Immature natural killer cell (primary cell): ENCODE data around the gene MAGED4. TPM values are rescaled to one million over a fixed set of nuclear protein-coding genes. Genes with fewer than 3 reads are reported as not detected.

Source experiments
- DNase-seq, 3 donors: peaks; one replicate each; pipeline ENCODE4 v3.0.0; 2022; ENCODE audit warnings: mixed read lengths in 1 of 3
- H3K27ac Mint-ChIP-seq, 6 donors: one replicate each; pipeline ENCODE4 v1.8.0; 2020; ENCODE audit warnings: mixed read lengths in 6 of 6, mild to moderate bottlenecking in 5 of 6, inconsistent platforms in 4 of 6, moderate library complexity in 3 of 6
- H3K27me3 Mint-ChIP-seq, 3 donors: one replicate each; pipeline ENCODE4 v1.8.0; 2020 to 2021; ENCODE audit warnings: low read depth in 3 of 3, mild to moderate bottlenecking in 3 of 3, mixed read lengths in 3 of 3, moderate library complexity in 3 of 3, inconsistent platforms in 1 of 3
- H3K36me3 Mint-ChIP-seq, 3 donors: one replicate each; pipeline ENCODE4 v1.8.0; 2020; ENCODE audit warnings: mixed read lengths in 3 of 3, inconsistent platforms in 2 of 3, mild to moderate bottlenecking in 2 of 3
- H3K4me1 Mint-ChIP-seq, 2 donors: one replicate each; pipeline ENCODE4 v1.8.0; 2020; ENCODE audit warnings: inconsistent platforms in 2 of 2, mild to moderate bottlenecking in 2 of 2, mixed read lengths in 2 of 2, moderate library complexity in 1 of 2
- H3K4me3 Mint-ChIP-seq, 5 donors: one replicate each; pipeline ENCODE4 v1.8.0; 2020; ENCODE audit warnings: mild to moderate bottlenecking in 5 of 5, mixed read lengths in 5 of 5, inconsistent platforms in 3 of 5, moderate library complexity in 3 of 5
- H3K9me3 Mint-ChIP-seq, 6 donors: one replicate each; pipeline ENCODE4 v1.8.0; 2020; ENCODE audit warnings: mild to moderate bottlenecking in 6 of 6, mixed read lengths in 6 of 6, inconsistent platforms in 4 of 6, moderate library complexity in 3 of 6
- polyA plus RNA-seq, 3 donors: library from polyadenylated mRNA; unstranded; fragments of 300-500 nt; fragmentation: Illumina TruSeq; gene quantifications; one replicate each; pipeline ENCODE4 v1.2.3, GENCODE V29; 2021

Gene MAGED4
- polyA plus RNA-seq, 3 donors from 2014 or later, result not detected

GRCh38 chrX:52220936-52221335, 36.2 kb downstream of the MAGED4 start:
- H3K4me3 Mint-ChIP-seq, result no peak overlapping the region
- no peak overlapping the region for H3K27ac Mint-ChIP-seq
- H3K9me3 Mint-ChIP-seq, result peaks cover 0 to 1% (median 0%) of the 10 kb centered on the region in 6 donors
- no peaks in the 10 kb centered on the region for H3K36me3 Mint-ChIP-seq
- no peak for DNase-seq
- no peaks in the 10 kb centered on the region for H3K4me1 Mint-ChIP-seq
- peaks cover 2 to 12% (median 3%) of the 10 kb centered on the region in 3 donors for H3K27me3 Mint-ChIP-seq

Other genes starting within 250 kb of the MAGED4 start
- not detected for gene MAGED4B, start 115.7 kb upstream of the MAGED4 start, polyA plus RNA-seq
- not detected for gene XAGE2, start 184.1 kb downstream of the MAGED4 start, polyA plus RNA-seq